Erythroblast (primary cell): Measurements from ENCODE around the gene KCNN4.

Experiments
- GATA1 ChIP-seq: IDR thresholded peaks from 2 replicates; pipeline ENCODE4 v1.6.1; 2011; ENCODE audit warnings: low read depth, mild to moderate bottlenecking, control low read depth, low read length, moderate library complexity
- POLR2A ChIP-seq: IDR thresholded peaks from 2 replicates; pipeline ENCODE4 v1.6.1; 2011; ENCODE audit warnings: mild to moderate bottlenecking, low read length

DNA sequence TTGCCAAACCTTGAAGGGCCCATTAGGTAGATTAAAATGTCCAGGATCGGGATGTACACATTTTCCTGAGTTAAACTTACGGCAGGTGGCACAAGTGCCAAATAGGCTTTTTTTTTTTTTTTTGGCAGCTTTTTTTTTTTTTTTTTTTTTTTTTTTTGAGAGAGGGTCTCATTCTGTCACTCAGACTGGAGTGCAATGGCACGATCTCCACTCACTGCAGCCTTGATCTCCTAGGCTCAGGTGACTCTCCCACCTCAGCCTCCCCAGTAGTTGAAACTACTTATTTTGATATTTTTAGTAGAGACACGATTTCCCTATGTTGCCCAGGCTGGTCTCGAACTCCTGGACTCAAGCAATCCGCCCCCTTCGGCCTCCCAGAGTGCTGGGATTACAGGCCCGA, 55.9 kb downstream of the KCNN4 start:
- TF ChIP-seq POLR2A, result no peak
- no peak for TF ChIP-seq GATA1
